Measurements from ENCODE around the gene PAX5. TPM values are rescaled to one million over a fixed set of nuclear protein-coding genes. Genes with fewer than 3 reads are reported as not detected.
A peak's percentile ranks its signal among the peaks of the same experiment; 100 is the strongest.

The PAX5 gene
- total RNA-seq, 1 donor from 2014 or later = 24.3 TPM

- Mint-ChIP-seq H3K36me3 (ENCODE audit: unreplicated experiment) (no peaks in the 10 kb centered on the region), H3K4me1 (ENCODE audit: low read depth, unreplicated experiment) (peaks cover 28% of the 10 kb centered on the region), H3K27me3 (ENCODE audit: unreplicated experiment) (peaks cover 9% of the 10 kb centered on the region), H3K27ac (ENCODE audit: unreplicated experiment) (no peak overlapping the region), H3K4me3 (ENCODE audit: unreplicated experiment) (peak overlapping the region; percentile 57), H3K9me3 (ENCODE audit: unreplicated experiment) (peaks cover 6% of the 10 kb centered on the region)
- no peak for DNase-seq
- TF ChIP-seq CTCF (IDR thresholded peaks at IDR 0.05; ENCODE audit: partially characterized antibody, unreplicated experiment) = no peak
These were observed 168.1 kb downstream of the PAX5 start for GRCh38 chr9:36865731-36866635.

- H3K27ac Mint-ChIP-seq (ENCODE audit: unreplicated experiment) = peak overlapping the region; percentile 31
- H3K9me3 Mint-ChIP-seq (ENCODE audit: unreplicated experiment) = peaks cover 8% of the 10 kb centered on the region
- H3K4me1 Mint-ChIP-seq (ENCODE audit: low read depth, unreplicated experiment) = peaks cover 30% of the 10 kb centered on the region
- H3K27me3 Mint-ChIP-seq (ENCODE audit: unreplicated experiment) = peaks cover 9% of the 10 kb centered on the region
- DNase-seq = peak; percentile 81
- H3K36me3 Mint-ChIP-seq (ENCODE audit: unreplicated experiment) = no peaks in the 10 kb centered on the region
- peak overlapping the region; percentile 76 for H3K4me3 Mint-ChIP-seq (ENCODE audit: unreplicated experiment)
- no peak for TF ChIP-seq CTCF (IDR thresholded peaks at IDR 0.05; ENCODE audit: partially characterized antibody, unreplicated experiment)
These were observed 169.3 kb downstream of the PAX5 start for GRCh38 chr9:36864491-36865410.

DNA sequence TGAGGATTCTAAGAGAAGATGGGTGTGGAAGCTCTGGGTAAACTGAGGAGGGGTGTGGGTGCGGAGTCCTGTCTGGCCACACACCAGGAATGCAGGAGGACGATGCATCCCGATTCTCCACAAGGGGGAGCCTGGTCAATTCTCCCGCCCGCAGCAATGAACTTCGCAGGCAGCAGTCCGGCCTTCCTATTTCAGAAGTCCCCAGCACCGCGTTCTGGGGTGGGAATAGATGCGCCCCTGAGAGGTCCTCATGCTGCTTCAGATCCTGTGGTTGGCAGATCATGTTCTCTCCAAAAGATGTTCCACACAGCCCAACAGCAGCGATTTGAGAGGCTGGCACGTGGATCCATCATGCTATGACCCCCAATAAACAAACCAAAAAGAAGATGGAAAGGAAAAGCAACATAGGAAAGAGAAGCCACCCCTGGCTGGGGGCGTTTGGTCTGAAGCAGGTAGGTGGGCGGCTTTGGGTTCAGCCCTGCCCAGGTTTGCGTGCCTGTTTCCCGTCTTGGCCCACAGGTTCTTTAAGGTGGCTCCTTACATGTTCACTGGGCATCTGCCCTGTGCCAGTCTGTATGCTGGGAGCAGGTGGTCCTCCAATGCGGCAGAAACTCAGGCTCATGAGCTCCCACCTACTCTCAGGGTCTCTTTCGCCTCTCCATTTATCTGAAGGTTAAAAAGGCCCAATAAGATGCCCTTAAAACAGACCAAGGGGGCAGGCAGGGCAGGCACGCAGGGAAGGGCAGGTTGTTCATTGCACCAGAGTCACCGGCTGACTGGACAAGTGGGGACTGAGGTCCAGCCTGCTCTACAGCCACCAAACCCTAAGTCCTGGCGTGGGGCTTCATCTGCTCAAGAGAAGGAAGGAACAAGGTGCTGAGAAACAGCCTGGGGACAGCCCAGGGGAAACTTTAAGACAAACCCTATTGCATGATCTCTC lies 171.6 kb downstream of the PAX5 start:
- no peak overlapping the region for H3K27ac Mint-ChIP-seq (ENCODE audit: unreplicated experiment)
- no peaks in the 10 kb centered on the region for H3K36me3 Mint-ChIP-seq (ENCODE audit: unreplicated experiment)
- peaks cover 6% of the 10 kb centered on the region for H3K9me3 Mint-ChIP-seq (ENCODE audit: unreplicated experiment)
- peaks cover 20% of the 10 kb centered on the region for H3K4me1 Mint-ChIP-seq (ENCODE audit: low read depth, unreplicated experiment)
- DNase-seq = peak; percentile 75
- TF ChIP-seq CTCF (IDR thresholded peaks at IDR 0.05; ENCODE audit: partially characterized antibody, unreplicated experiment) = peak; percentile 69
- H3K4me3 Mint-ChIP-seq (ENCODE audit: unreplicated experiment) = no peak overlapping the region
- peaks cover 7% of the 10 kb centered on the region for H3K27me3 Mint-ChIP-seq (ENCODE audit: unreplicated experiment)

DNA sequence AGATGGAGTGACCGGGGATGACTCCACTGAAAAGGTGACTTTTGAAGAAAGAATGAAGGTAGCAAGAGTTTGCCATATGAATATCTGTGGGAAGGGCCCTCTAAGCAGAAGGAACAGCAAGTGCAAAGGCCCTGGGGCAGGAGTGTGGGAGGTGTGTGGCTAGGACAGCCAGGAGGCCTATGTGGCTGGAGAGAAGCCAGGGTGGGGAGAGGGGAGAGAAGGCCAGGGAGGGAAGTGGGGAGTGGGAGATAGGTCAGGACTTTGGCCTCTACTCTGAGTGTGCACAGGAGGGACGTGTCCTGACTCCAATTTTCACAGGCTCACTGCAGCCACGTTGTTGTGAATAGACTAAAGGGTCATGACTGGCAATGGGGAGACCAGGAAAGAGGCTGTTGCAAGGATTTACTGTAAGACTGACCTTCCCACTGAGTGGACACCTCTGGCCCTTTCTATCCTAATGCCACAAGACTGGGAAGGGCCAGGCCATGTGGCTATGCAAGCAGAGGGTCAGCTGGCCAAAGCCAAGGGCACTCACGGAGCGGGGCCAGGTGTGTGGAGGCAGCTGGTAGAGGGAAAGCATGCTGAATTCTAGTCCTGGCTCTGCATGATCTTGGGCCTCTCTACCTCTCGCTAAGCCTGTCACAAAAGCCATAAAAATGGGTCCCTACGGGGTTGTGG lies 172.4 kb downstream of the PAX5 start:
- peaks cover 19% of the 10 kb centered on the region for H3K4me1 Mint-ChIP-seq (ENCODE audit: low read depth, unreplicated experiment)
- H3K9me3 Mint-ChIP-seq (ENCODE audit: unreplicated experiment) = peaks cover 6% of the 10 kb centered on the region
- DNase-seq = no peak
- H3K4me3 Mint-ChIP-seq (ENCODE audit: unreplicated experiment) = no peak overlapping the region
- no peak for TF ChIP-seq CTCF (IDR thresholded peaks at IDR 0.05; ENCODE audit: partially characterized antibody, unreplicated experiment)
- no peaks in the 10 kb centered on the region for H3K36me3 Mint-ChIP-seq (ENCODE audit: unreplicated experiment)
- peaks cover 7% of the 10 kb centered on the region for H3K27me3 Mint-ChIP-seq (ENCODE audit: unreplicated experiment)
- no peak overlapping the region for H3K27ac Mint-ChIP-seq (ENCODE audit: unreplicated experiment)
